ENCODE results near the gene CCR7. TPM values are rescaled to one million over a fixed set of nuclear protein-coding genes. Genes with fewer than 3 reads are reported as not detected.

The CCR7 gene
- total and polyA plus RNA-seq, 4 experiments from 2014 or later = 268 to 502 (median 353) TPM

DNA sequence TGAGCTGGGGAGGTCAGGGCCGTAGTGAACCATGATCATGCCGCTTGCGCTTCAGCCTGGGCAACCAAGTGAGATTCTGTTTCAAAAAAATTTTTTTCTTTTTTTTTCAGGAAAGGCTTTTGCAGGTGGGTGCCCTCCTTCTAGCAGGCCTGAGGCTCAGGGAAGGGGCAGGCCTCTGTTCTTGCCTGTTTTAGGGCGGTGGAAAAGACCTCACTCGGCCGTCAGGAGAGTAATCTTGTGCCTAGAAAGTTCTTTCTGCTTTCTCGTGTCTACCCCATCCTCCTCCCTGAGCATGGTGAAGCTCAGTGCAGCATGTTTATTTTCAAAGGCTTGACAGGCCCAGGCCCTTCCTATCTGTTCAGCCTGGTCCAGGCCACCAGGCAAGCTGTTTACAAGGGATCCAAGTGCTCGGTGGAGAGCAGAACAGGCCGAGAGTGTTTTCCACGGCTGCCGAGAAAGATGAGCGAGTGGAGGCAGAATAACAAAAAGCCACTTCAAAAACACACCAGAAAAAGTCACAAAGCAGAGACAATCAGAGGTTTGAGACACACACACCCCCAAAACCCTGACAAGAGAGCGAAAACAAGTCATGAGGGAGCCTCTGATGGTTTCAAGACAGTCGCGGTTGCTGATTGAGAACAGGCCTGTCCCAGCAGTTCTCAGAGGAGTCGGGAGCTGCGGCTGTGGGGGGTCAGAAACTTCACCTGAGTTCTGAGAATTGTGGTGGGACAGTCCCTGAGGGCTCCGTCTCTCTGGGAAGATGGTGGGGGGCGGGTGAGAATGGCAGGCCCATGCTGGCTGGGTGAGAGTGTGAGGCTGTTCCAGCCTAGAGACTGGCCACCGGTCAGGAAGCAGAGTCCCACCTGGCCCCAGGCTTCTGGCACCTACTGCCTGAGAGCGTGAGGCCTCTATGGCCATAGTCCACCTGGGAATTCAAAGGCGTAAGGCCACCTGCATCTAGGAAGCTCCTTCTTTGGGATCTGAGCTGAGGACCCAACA, 37.5 kb upstream of the CCR7 start:
- H3K4me3 Mint-ChIP-seq = peak overlapping the region; percentile 60 to 85 (median 80)
- H3K36me3 ChIP-seq (ENCODE audit: insufficient read depth, low read length) = no peaks in the 10 kb centered on the region
- H3K27me3 ChIP-seq (ENCODE audit: insufficient read depth, low read length) = no peaks in the 10 kb centered on the region
- peaks cover 100% of the 10 kb centered on the region for H3K4me1 ChIP-seq (ENCODE audit: insufficient read depth, low read length)
- peak; percentile 67 to 80 (median 76) for DNase-seq
- peak overlapping the region; percentile 94 to 100 (median 99) for H3K27ac Mint-ChIP-seq
- peak overlapping the region; percentile 3 to 8 for H3K4me3 ChIP-seq (ENCODE audit: low read length in 2 of 2)
- H3K9me3 Mint-ChIP-seq = no peaks in the 10 kb centered on the region
- H3K27me3 Mint-ChIP-seq = no peaks in the 10 kb centered on the region
- peaks cover 0 to 1% of the 10 kb centered on the region in 2 donors for H3K36me3 Mint-ChIP-seq
- peaks cover 70 to 100% (median 90%) of the 10 kb centered on the region in 4 donors for H3K4me1 Mint-ChIP-seq
- intact Hi-C loops (cut with micrococcal nuclease) = loop anchor here (1.0 to 2.0 kb wide), 2 partner anchors 20 to 38 kb away; partner anchors contain the start of gene CCR7
- no peaks in the 10 kb centered on the region for H3K9me3 ChIP-seq (ENCODE audit: control insufficient read depth in 1 of 2, low read length in 2 of 2)
- ChIA-PET CTCF (ENCODE audit: partially characterized antibody) (interaction anchor here (1.0 to 6.8 kb wide), 10 partner anchors 9 to 69 kb away, joined by 3 to 61 read pairs (median 6); partner anchors contain the start of gene CCR7), POLR2A (ENCODE audit: partially characterized antibody) (interaction anchor here (0.6 to 22.3 kb wide), 13 partner anchors 10 to 1106 kb away, joined by 3 to 1226 read pairs (median 12); partner anchors contain the start of genes CCR7 and SMARCE1)
- peak overlapping the region; percentile 97 for H3K27ac ChIP-seq (ENCODE audit: low read depth, low read length)

DNA sequence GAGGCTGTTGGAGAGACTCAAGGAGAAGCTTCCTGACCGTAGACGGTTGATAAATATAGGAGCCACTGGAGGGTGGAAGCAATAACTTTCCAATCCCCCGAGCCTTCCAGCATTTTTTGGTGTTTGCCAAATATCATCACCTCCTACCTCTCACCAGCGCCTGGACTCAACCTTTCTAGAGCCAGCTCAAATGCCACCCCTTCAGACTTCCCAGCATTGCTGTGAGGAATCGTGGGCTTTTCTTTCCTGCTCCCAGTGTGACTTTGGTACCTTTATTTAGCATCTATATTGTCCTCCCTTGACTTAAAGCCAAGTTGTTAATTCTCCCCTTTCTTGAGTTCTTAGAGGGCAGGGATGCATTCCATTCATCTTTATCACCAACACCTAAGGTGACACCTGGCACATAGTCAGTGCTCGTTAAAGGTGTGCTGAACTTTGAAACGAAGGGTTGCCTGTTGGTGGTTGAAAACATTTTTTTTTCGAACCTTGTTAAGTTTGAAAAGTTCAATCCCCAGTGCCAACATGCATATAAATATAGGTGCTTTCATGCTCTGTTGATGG, 35.3 kb upstream of the CCR7 start:
- Mint-ChIP-seq H3K9me3 (no peaks in the 10 kb centered on the region), H3K36me3 (peaks cover 0 to 1% of the 10 kb centered on the region in 2 donors), H3K4me1 (peaks cover 71 to 100% (median 90%) of the 10 kb centered on the region in 4 donors), H3K27ac (peak overlapping the region; percentile 94 to 100 (median 99)), H3K4me3 (peak overlapping the region in 3 of 8 donors; percentile 23 to 89 (median 33)), H3K27me3 (no peaks in the 10 kb centered on the region)
- Histone ChIP-seq H3K4me1 (ENCODE audit: insufficient read depth, low read length) (peaks cover 100% of the 10 kb centered on the region), H3K27ac (ENCODE audit: low read depth, low read length) (peak overlapping the region; percentile 92), H3K4me3 (ENCODE audit: low read length in 2 of 2) (no peak overlapping the region), H3K9me3 (ENCODE audit: control insufficient read depth in 1 of 2, low read length in 2 of 2) (no peaks in the 10 kb centered on the region), H3K27me3 (ENCODE audit: insufficient read depth, low read length) (no peaks in the 10 kb centered on the region), H3K36me3 (ENCODE audit: insufficient read depth, low read length) (no peaks in the 10 kb centered on the region)
- no peak for DNase-seq
- CTCF ChIA-PET (ENCODE audit: partially characterized antibody) = interaction anchor here (1.0 kb wide), 1 partner anchor 40 kb away, joined by 5 read pairs; no protein-coding TSS in a partner anchor
- POLR2A ChIA-PET (ENCODE audit: partially characterized antibody) = interaction anchor here (1.0 to 1.3 kb wide), 5 partner anchors 18 to 40 kb away, joined by 5 to 9 read pairs (median 6); partner anchors contain the start of gene CCR7
- intact Hi-C loops (cut with micrococcal nuclease) = no loop called here

- POLR2A ChIA-PET (ENCODE audit: partially characterized antibody) = interaction anchor here (1.0 to 4.3 kb wide), 9 partner anchors 9 to 59 kb away, joined by 3 to 86 read pairs (median 11); partner anchors contain the start of gene CCR7
- no peaks in the 10 kb centered on the region for H3K27me3 Mint-ChIP-seq
- H3K27ac ChIP-seq (ENCODE audit: low read depth, low read length) = peak overlapping the region; percentile 92
- H3K9me3 ChIP-seq (ENCODE audit: control insufficient read depth in 1 of 2, low read length in 2 of 2) = no peaks in the 10 kb centered on the region
- H3K36me3 Mint-ChIP-seq = peaks cover 0 to 1% of the 10 kb centered on the region in 2 donors
- peaks cover 93% of the 10 kb centered on the region for H3K4me1 ChIP-seq (ENCODE audit: insufficient read depth, low read length)
- peak overlapping the region in 6 of 8 donors; percentile 75 to 89 (median 85) for H3K4me3 Mint-ChIP-seq
- CTCF ChIA-PET (ENCODE audit: partially characterized antibody) = interaction anchor here (1.0 to 2.2 kb wide), 2 partner anchors 16 to 39 kb away, joined by 5 to 10 read pairs; no protein-coding TSS in a partner anchor
- H3K27me3 ChIP-seq (ENCODE audit: insufficient read depth, low read length) = no peaks in the 10 kb centered on the region
- intact Hi-C loops (cut with micrococcal nuclease) = loop anchor here (2.0 kb wide), 1 partner anchor 13 kb away; no protein-coding TSS in a partner anchor
- H3K4me3 ChIP-seq (ENCODE audit: low read length in 2 of 2) = no peak overlapping the region
- peak overlapping the region; percentile 94 to 100 (median 99) for H3K27ac Mint-ChIP-seq
- no peak for DNase-seq
- no peaks in the 10 kb centered on the region for H3K36me3 ChIP-seq (ENCODE audit: insufficient read depth, low read length)
- H3K4me1 Mint-ChIP-seq = peaks cover 67 to 99% (median 84%) of the 10 kb centered on the region in 4 donors
- H3K9me3 Mint-ChIP-seq = no peaks in the 10 kb centered on the region
These were observed 34.1 kb upstream of the CCR7 start for GRCh38 chr17:40599468-40599763.

- H3K4me3 ChIP-seq (ENCODE audit: low read length in 2 of 2) = no peak overlapping the region
- ChIA-PET CTCF (ENCODE audit: partially characterized antibody) (interaction anchor here (1.2 to 2.2 kb wide), 4 partner anchors 16 to 34 kb away, joined by 4 to 10 read pairs (median 6); partner anchors contain the start of gene CCR7), POLR2A (ENCODE audit: partially characterized antibody) (interaction anchor here (0.8 to 4.3 kb wide), 10 partner anchors 8 to 65 kb away, joined by 3 to 86 read pairs (median 12); partner anchors contain the start of gene CCR7)
- H3K4me1 Mint-ChIP-seq = peaks cover 63 to 95% (median 78%) of the 10 kb centered on the region in 4 donors
- no peaks in the 10 kb centered on the region for H3K9me3 ChIP-seq (ENCODE audit: control insufficient read depth in 1 of 2, low read length in 2 of 2)
- DNase-seq = peak; percentile 72 to 92 (median 77)
- peaks cover 0 to 1% of the 10 kb centered on the region in 2 donors for H3K36me3 Mint-ChIP-seq
- H3K9me3 Mint-ChIP-seq = no peaks in the 10 kb centered on the region
- H3K36me3 ChIP-seq (ENCODE audit: insufficient read depth, low read length) = no peaks in the 10 kb centered on the region
- intact Hi-C loops (cut with micrococcal nuclease) = loop anchor here (1.0 to 2.0 kb wide), 2 partner anchors 8 to 14 kb away; no protein-coding TSS in a partner anchor
- H3K27ac ChIP-seq (ENCODE audit: low read depth, low read length) = peak overlapping the region; percentile 92
- no peaks in the 10 kb centered on the region for H3K27me3 Mint-ChIP-seq
- H3K4me3 Mint-ChIP-seq = peak overlapping the region; percentile 67 to 89 (median 84)
- H3K4me1 ChIP-seq (ENCODE audit: insufficient read depth, low read length) = peaks cover 87% of the 10 kb centered on the region
- peak overlapping the region; percentile 94 to 100 (median 99) for H3K27ac Mint-ChIP-seq
- no peaks in the 10 kb centered on the region for H3K27me3 ChIP-seq (ENCODE audit: insufficient read depth, low read length)
These were observed 33.6 kb upstream of the CCR7 start for GRCh38 chr17:40598619-40599467.

DNA sequence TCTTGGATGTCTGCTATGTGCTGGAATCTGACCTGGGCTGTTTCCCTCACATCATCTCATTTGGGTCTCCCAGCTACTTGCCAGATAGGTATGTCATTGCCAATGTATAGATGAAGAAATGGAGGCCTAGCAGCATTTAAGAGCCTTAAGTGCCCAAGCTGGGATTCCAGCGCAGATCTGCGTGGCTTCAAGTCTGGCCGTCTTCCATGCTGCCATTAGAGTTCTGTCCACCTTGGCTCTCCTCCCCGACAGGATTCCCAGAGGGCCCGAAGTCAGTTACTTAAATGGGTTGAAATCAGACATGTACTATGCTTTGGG, 33.0 kb upstream of the CCR7 start:
- Histone ChIP-seq H3K27me3 (ENCODE audit: insufficient read depth, low read length) (no peaks in the 10 kb centered on the region), H3K4me3 (ENCODE audit: low read length in 2 of 2) (no peak overlapping the region), H3K4me1 (ENCODE audit: insufficient read depth, low read length) (peaks cover 82% of the 10 kb centered on the region), H3K36me3 (ENCODE audit: insufficient read depth, low read length) (no peaks in the 10 kb centered on the region), H3K9me3 (ENCODE audit: control insufficient read depth in 1 of 2, low read length in 2 of 2) (no peaks in the 10 kb centered on the region), H3K27ac (ENCODE audit: low read depth, low read length) (peak overlapping the region; percentile 92)
- Mint-ChIP-seq H3K9me3 (no peaks in the 10 kb centered on the region), H3K4me3 (peak overlapping the region; percentile 67 to 89 (median 84)), H3K27me3 (no peaks in the 10 kb centered on the region), H3K27ac (peak overlapping the region; percentile 94 to 100 (median 99)), H3K36me3 (peaks cover 0 to 1% of the 10 kb centered on the region in 2 donors), H3K4me1 (peaks cover 60 to 89% (median 75%) of the 10 kb centered on the region in 4 donors)
- ChIA-PET CTCF (ENCODE audit: partially characterized antibody) (interaction anchor here (0.9 to 2.2 kb wide), 10 partner anchors 9 to 64 kb away, joined by 3 to 10 read pairs (median 5); partner anchors contain the start of gene CCR7), POLR2A (ENCODE audit: partially characterized antibody) (interaction anchor here (0.6 to 4.3 kb wide), 18 partner anchors 8 to 454 kb away, joined by 3 to 86 read pairs (median 6); partner anchors contain the start of gene CCR7)
- no peak for DNase-seq
- intact Hi-C loops (cut with micrococcal nuclease) = loop anchor here (1.0 to 2.0 kb wide), 2 partner anchors 9 to 15 kb away; no protein-coding TSS in a partner anchor

Measured in CD4-positive, alpha-beta memory T cell (primary cell).